ENCODE measurements around the gene RNF152.

Gene RNF152

DNA sequence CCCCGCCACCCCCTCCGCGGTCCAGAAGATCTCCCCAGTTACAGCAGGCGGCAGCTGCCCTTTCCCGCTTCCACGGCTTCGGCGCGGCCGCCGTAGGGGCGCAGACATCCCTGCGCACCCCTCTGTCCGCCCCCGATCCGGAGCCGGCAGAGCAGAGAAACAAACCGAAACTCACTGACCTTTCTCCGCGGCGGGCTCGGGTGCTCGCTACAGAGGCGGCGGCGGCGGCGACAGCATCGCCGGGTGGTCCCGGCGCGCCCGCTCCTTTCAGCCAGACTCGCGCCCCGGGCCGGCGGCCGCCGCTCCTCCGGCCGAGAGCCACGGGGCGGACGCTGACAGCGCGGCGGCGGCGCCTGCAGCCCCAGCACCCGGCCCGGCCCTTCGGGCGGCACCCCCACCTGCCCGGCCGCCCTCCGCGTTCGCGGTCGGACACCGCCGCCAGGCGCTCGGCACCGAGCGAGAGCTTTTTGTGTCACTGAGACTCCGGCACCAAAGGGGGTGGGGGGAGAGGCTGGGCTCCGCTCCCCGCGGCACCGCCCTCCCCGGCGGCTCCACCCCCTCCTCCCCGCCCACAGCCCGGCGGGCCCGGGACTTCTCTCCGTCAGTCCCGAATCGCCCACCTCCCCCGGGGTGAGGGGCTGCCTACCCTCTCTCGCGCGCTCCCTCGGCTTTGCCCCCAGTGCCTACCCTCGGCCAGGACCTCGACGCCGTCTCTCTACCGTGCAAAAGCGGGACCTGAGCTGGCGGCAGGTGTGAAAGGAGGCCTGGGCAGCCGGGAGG lies 1.4 kb upstream of the RNF152 start:
- peak in 1 of 2 experiments; percentile 1 for DNase-seq

DNA sequence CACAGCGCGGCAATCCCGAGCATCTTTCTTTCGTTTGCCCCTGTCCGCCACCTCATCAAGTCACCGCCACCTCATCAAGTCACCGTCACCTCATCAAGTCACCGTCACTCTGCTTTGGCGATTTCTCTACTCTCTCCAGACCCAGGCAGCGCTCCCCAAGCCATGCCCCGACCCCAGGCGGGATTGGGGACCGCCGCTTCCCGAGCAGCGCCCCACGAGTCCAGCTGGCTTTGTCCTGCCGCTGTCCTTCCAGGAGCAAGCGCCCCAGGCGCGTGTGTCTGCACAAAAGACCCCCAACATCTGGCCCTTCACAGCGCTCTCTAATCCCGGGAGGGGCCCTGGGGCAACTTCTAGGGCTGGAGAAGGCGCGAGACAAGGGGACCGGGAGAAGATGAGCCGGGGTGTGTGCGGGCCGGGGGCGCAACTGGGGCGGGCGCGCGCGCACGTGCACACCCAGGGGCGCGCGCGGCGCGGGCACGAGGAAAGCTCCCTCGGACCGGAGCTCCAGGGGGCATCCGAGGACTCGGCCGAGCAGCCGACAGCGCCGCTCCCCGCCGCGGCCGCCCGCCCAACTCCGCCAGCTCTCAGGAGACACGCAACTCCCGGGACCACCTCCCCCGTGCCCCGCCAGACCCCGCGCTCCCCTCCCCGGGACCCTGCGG lies 633 bp upstream of the RNF152 start:
- DNase-seq: no peak

- peak in 1 of 2 experiments; percentile 4 for DNase-seq
These were observed 913 bp downstream of the RNF152 start for GRCh38 chr18:61891894-61892293.

DNA sequence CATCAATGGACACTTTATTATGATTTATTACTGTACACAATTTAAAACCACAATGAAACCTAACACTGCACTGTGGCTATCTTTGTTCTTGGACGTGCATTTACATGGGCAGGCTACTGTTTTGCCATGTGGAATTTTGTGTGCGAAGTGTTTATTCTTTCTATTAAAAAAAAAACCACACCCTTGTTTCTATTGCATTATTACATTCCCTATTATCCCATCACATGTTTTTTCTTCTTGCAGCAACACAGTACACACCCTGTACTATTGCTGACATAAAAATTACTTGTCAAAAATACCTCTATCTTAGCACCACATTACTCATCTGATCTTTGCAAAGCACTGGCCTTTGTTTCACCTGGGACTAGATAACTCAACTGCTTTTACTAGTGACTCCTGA lies 1.5 kb downstream of the RNF152 start:
- no peak for DNase-seq

DNA sequence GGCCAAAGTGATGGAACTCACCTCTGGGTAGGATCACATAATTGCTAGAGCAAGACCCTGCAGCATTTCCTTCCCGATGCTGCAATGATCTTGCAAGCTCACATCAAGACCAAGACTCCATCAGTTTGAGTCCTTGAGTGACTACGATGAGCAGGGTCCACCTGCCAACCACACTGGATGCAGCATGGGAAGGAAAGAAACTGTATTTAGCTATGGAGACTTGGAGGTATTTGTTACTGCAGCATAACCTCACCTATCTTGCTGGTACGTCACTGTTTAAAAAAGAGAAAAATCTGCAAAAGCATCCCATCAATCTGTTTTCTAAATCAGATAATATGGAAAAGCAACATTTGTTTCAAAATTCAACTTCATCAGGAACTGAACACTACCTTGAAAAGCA lies 2.5 kb downstream of the RNF152 start:
- no peak for DNase-seq

DNA sequence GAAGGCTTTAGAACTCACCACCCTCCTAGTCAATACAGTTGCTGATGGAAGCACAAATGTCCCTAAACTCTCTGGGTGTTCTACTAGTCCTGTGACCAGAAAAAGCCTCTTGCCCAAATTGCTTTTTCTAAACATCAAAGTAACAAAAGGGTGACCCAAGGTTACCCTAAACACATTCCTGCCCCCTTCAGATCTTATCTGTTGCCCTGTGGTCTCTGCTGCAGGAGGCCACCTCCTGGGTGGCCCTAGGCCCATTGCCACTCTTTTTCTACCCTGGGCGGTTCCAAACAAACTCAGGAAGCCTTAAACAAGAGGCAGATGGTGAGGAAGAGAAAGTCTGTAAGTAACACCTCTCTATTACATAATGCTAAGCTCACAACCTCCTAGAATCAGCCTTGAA lies 3.3 kb downstream of the RNF152 start:
- DNase-seq: no peak

DNA sequence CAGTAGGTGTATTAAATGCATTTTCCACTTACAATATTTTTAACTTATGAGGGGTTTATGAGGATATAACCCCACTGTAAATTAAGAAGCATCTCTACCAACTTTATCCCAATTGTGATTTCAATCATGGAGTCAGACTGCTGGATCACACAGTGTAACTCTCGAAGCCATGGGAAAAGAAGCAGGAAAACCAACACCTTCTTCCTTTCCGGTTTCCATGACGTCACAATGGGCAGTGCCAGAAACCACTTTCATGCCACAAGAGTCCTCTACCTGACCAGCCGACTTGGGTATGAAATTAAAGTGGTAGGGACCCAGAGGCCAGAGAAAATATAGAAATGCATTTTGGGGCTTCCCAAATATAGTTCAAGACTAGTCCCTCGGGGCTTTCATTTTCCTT lies 4.2 kb downstream of the RNF152 start:
- no peak for DNase-seq

GRCh38 chr18:61887838-61888237 lies 5.0 kb downstream of the RNF152 start:
- DNase-seq: no peak

DNA sequence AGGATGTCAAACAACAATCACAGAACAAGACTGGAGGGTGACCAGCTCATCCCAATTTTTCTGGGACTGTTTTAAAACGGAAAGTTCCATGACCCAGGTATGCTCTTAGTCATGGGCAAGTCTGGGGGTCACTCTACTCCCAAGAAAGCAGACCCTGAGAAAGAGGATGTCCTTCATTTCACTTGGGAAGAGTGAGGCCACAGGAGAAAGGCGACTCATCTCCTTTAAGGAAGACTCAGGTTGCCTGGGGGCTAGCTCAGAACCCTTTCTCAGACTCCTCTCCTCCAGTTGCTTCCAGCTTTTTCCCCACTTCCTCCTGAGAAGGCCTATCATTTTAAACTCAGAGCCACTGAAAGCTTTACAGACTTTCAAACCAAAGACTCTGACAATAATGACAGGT lies 9.3 kb downstream of the RNF152 start:
- no peak for DNase-seq

- no peak for DNase-seq
These were observed 10.4 kb downstream of the RNF152 start for GRCh38 chr18:61882296-61883004.

DNA sequence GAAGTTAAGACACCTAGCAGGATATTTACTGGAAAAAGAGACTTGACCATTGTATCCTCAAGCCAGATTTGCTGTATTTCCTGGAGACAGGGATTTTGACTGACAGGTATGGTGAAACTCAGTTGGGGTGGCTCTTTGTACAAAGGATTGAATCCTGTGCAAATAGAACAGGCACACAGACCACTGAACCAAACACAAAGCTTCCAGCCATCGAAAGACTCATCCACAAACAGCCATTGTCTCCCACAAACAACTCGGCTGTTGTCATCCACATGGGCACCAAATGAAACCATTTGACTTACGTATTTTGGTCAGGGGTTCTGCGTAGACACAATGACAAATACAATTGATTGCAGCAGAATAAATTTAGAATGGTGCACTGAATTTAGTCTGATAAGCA lies 15.9 kb downstream of the RNF152 start:
- no peak for DNase-seq

DNA sequence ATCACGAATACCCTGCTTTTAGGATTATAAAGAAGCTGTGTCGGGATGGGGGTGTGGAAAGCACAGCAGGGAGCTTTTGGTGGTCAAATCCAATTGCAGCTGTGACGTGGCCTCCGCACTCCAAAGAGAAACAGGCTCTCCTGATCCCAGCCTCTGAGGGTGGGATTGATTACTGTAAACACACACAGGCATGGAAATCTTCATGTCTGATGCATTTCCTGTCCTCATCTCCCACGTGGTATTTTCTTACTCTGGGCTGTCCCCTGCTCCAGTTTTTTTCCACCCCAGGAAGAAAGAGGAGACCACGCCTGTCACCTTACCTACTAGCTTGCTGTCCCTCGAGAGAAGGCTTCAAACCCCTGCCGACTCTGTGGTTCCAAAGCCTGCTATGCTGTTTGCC lies 22.7 kb downstream of the RNF152 start:
- DNase-seq: no peak

DNA sequence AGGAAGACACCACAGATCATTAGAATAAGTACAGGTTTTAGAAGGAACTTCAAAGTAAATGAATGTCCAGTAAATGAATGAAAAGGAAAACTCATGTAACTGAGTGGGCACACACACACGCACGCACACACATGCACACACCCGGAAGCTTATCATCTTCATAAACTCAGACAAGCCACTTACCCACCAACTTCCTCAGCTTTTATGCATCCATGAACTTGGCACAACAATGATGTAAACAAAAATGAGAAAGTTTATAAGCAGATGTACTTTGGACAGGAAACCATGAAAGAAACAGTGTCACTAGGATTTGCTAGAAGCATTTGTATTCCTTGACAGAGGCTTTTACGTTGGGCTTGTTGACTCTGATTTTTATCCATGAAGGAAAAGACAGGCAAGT lies 23.2 kb downstream of the RNF152 start:
- DNase-seq: no peak

- no peak for DNase-seq
These were observed 27.2 kb downstream of the RNF152 start for GRCh38 chr18:61865466-61866175.

GRCh38 chr18:61861372-61861771 lies 31.4 kb downstream of the RNF152 start:
- no peak for DNase-seq

DNA sequence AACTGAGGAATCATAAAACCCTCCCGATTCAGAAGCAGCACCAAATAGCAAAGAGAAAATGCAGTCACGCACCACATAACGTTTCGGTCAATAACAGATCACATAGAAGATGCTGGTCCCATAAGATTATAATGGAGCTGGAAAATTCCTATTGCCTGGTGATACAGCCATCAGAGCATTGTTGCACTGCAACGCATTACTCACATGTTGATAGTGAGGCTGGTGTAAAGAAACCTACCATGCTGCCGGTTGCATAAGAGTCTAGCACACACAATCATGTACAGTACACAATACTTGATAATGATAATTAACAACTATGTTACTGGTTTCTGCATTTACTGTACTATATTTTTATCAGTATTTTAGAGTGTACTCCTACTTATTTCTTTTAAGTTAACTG lies 32.5 kb downstream of the RNF152 start:
- DNase-seq: no peak

DNA sequence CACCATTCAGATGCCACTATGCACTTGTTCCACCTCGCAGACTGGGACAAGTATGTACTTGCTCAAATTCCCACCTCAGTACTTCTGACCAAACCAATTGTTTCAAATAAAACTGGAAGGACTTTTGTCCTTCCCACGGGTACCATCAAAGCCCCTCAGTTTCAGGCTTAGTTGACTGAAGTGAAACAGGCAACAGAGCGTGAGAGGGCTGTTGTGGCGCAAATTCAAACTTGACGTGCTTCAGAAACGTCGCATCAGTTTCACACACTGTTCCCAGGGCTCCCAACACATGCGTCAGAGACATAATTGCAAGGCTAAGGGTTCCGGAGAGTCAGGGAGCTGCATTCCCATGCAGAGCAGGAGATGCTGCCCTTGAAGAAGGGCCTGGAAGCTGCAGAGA lies 33.7 kb downstream of the RNF152 start:
- no peak for DNase-seq

GRCh38 chr18:61856678-61857077 lies 36.1 kb downstream of the RNF152 start:
- no peak for DNase-seq

GRCh38 chr18:61855449-61856378 lies 37.1 kb downstream of the RNF152 start:
- DNase-seq: peak; percentile 24 to 42

GRCh38 chr18:61854578-61855448 lies 38.0 kb downstream of the RNF152 start:
- no peak for DNase-seq

- no peak for DNase-seq
These were observed 39.0 kb downstream of the RNF152 start for GRCh38 chr18:61853855-61854254.
